HG03060 (cell line): Measurements from ENCODE around the gene CEP164.

ENCODE experiments used
- ATAC-seq: cut with Tn5 transposase; IDR thresholded peaks from one replicate; pipeline ENCODE4 v1.9.1; 2021; ENCODE audit warnings: low read depth, moderate number of reproducible peaks; ENCODE audit not compliant: unreplicated experiment

Gene CEP164

GRCh38 chr11:117417856-117418255 lies 90.2 kb downstream of the CEP164 start:
- no peak for ATAC-seq

- no peak for ATAC-seq
These were observed 91.3 kb downstream of the CEP164 start for GRCh38 chr11:117418737-117419481.

- ATAC-seq = no peak
These were observed 92.0 kb downstream of the CEP164 start for GRCh38 chr11:117419482-117420142.

- ATAC-seq = no peak
These were observed 92.5 kb downstream of the CEP164 start for GRCh38 chr11:117420143-117420485.

GRCh38 chr11:117420598-117420997 lies 92.9 kb downstream of the CEP164 start:
- ATAC-seq = no peak

- ATAC-seq = no peak
These were observed 93.4 kb downstream of the CEP164 start for GRCh38 chr11:117421041-117421440.

- no peak for ATAC-seq
These were observed 93.8 kb downstream of the CEP164 start for GRCh38 chr11:117421476-117421875.

GRCh38 chr11:117423046-117423575 lies 95.5 kb downstream of the CEP164 start:
- no peak for ATAC-seq

GRCh38 chr11:117424781-117425180 lies 97.1 kb downstream of the CEP164 start:
- ATAC-seq = no peak

GRCh38 chr11:117425679-117426296 lies 98.1 kb downstream of the CEP164 start:
- ATAC-seq = no peak

- no peak for ATAC-seq
These were observed 98.6 kb downstream of the CEP164 start for GRCh38 chr11:117426297-117426685.

GRCh38 chr11:117426941-117427340 lies 99.3 kb downstream of the CEP164 start:
- ATAC-seq = no peak

GRCh38 chr11:117427356-117427874 lies 99.8 kb downstream of the CEP164 start:
- no peak for ATAC-seq

- ATAC-seq = no peak
These were observed 100.7 kb downstream of the CEP164 start for GRCh38 chr11:117428186-117428855.

- ATAC-seq = no peak
These were observed 101.2 kb downstream of the CEP164 start for GRCh38 chr11:117428856-117429229.

GRCh38 chr11:117430293-117430955 lies 102.8 kb downstream of the CEP164 start:
- ATAC-seq = no peak

- no peak for ATAC-seq
These were observed 103.8 kb downstream of the CEP164 start for GRCh38 chr11:117431436-117431835.

GRCh38 chr11:117433717-117434116 lies 106.1 kb downstream of the CEP164 start:
- ATAC-seq = no peak

- no peak for ATAC-seq
These were observed 106.8 kb downstream of the CEP164 start for GRCh38 chr11:117434481-117434880.

GRCh38 chr11:117435326-117435725 lies 107.7 kb downstream of the CEP164 start:
- no peak for ATAC-seq
